ENCODE results near the gene RGL4.
"Not testable (repeated sequence)": the region's sequence is repeated elsewhere in the genome, so short reads cannot be mapped to it uniquely, and the experiment has no call there.

DNA sequence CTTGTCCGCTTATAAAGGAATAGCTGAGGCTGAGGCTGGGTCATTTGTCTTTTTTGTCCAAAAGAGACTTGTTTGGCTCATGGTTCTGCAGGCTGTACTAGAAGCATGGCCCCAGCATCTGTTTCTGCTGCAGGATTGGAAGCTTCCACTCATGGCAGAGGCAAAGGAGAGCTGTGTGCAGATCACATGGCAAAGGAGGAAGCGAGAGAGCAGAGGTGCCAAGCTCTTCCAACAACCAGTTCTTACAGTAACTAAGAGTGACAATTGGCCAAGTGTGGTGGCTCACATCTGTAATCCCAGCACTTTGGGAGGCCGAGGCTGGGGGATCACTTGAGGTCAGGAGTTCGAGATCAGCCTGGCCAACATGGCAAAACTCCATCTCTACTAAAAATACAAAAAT is 37.3 kb downstream of the RGL4 start:
- not testable (repeated sequence) for TF ChIP-seq EZH2 (IDR thresholded peaks at IDR 0.05); POLR2AphosphoS5 (IDR thresholded peaks at IDR 0.05; ENCODE audit: borderline replicate concordance, low read depth, low read length); FOXP2 (optimal IDR thresholded peaks at IDR 0.05; ENCODE audit: control extremely low read depth, extremely low read length, insufficient read depth)
